Breast epithelium (tissue), 3 donors: ENCODE results near the gene RTP2.

Experiments
- CTCF ChIP-seq, 3 donors: fragments of 450-650 bp; IDR thresholded peaks; one replicate each; pipeline ENCODE4 v1.5.1; 2016 to 2017; ENCODE audit warnings: antibody characterized with exemption in 3 of 3, mild to moderate bottlenecking in 3 of 3, moderate library complexity in 3 of 3
- POLR2A ChIP-seq: fragments of 450-650 bp; IDR thresholded peaks from one replicate; pipeline ENCODE4 v1.6.1; 2016; ENCODE audit warnings: antibody characterized with exemption, mild to moderate bottlenecking, moderate library complexity
- POLR2AphosphoS5 ChIP-seq, 3 donors: sonication (generic); formaldehyde crosslinking; IDR thresholded peaks; one replicate each; pipeline ENCODE4 v1.6.1; 2017; ENCODE audit warnings: antibody characterized with exemption in 3 of 3

- TF ChIP-seq CTCF (IDR thresholded peaks at IDR 0.05) (peak; percentile 88 to 92 (median 90)), POLR2AphosphoS5 (IDR thresholded peaks at IDR 0.05) (no peak), POLR2A (no peak)
Measured at GRCh38 chr3:187679638-187680396, 22.5 kb downstream of the RTP2 start.
